MM.1S (cell line): Measurements from ENCODE around the gene DDX54.
"Not testable (repeated sequence)": the region's sequence is repeated elsewhere in the genome, so short reads cannot be mapped to it uniquely, and the experiment has no call there.

ENCODE experiments used
- DNase-seq: peaks from one replicate; pipeline ENCODE4 v3.0.0-alpha.2; 2015
- H2AFZ ChIP-seq: fragments of 300-600 bp; sonication (generic); 2 replicates; pipeline ENCODE4 v1.6.0; 2016; ENCODE audit warnings: antibody characterized with exemption, low read length
- H3F3A ChIP-seq: fragments of 300-600 bp; sonication (generic); 2 replicates; pipeline ENCODE4 v1.6.1; 2016; ENCODE audit warnings: mild to moderate bottlenecking, antibody characterized with exemption, low read length, moderate library complexity, mixed read lengths; ENCODE audit not compliant: insufficient read depth
- H3K27ac ChIP-seq: fragments of 300-600 bp; sonication (generic); 2 replicates; pipeline ENCODE4 v1.5.1; 2016; ENCODE audit warnings: mild to moderate bottlenecking, low read length
- H3K27me3 ChIP-seq: fragments of 300-600 bp; sonication (generic); replicated peaks from 2 replicates; pipeline ENCODE4 v1.6.0; 2016; ENCODE audit warnings: low read length; ENCODE audit not compliant: insufficient read depth
- H3K36me3 ChIP-seq: fragments of 300-600 bp; sonication (generic); replicated peaks from 2 replicates; pipeline ENCODE4 v1.6.1; 2016; ENCODE audit warnings: mild to moderate bottlenecking, low read length, mixed read lengths; ENCODE audit not compliant: insufficient read depth
- H3K4me1 ChIP-seq: fragments of 300-600 bp; sonication (generic); 2 replicates; pipeline ENCODE4 v1.6.1; 2016; ENCODE audit warnings: low read length, mixed read lengths
- H3K4me2 ChIP-seq: fragments of 300-600 bp; sonication (generic); 2 replicates; pipeline ENCODE4 v1.6.0; 2016; ENCODE audit warnings: low read depth, low read length
- H3K4me3 ChIP-seq: fragments of 300-600 bp; sonication (generic); 2 replicates; pipeline ENCODE4 v1.5.1; 2016; ENCODE audit warnings: low read length, mixed read lengths
- H3K79me2 ChIP-seq: fragments of 300-600 bp; sonication (generic); 2 replicates; pipeline ENCODE4 v1.6.1; 2016; ENCODE audit warnings: mixed run types, low read length, mixed read lengths
- H3K9ac ChIP-seq: fragments of 300-600 bp; sonication (generic); 2 replicates; pipeline ENCODE4 v1.6.1; 2016; ENCODE audit warnings: low read length, mixed read lengths
- H3K9me2 ChIP-seq: fragments of 300-600 bp; sonication (generic); replicated peaks from 2 replicates; pipeline ENCODE4 v1.6.1; 2016; ENCODE audit warnings: mild to moderate bottlenecking, low read length, mixed read lengths; ENCODE audit not compliant: insufficient read depth
- H3K9me3 ChIP-seq: fragments of 300-600 bp; sonication (generic); replicated peaks from 2 replicates; pipeline ENCODE4 v1.6.1; 2016; ENCODE audit warnings: mild to moderate bottlenecking, low read length, mixed read lengths; ENCODE audit not compliant: insufficient read depth
- H4K20me1 ChIP-seq: fragments of 300-600 bp; sonication (generic); 2 replicates; pipeline ENCODE4 v1.6.1; 2016; ENCODE audit warnings: mild to moderate bottlenecking, low read length, moderate library complexity, mixed read lengths; ENCODE audit not compliant: insufficient read depth
- CTCF ChIP-seq: fragments of 300-600 bp; sonication (generic); IDR thresholded peaks from 2 replicates; pipeline ENCODE4 v1.5.1; 2016; ENCODE audit warnings: antibody characterized with exemption, low read length, mixed read lengths
- EZH2 ChIP-seq: fragments of 300-600 bp; sonication (generic); optimal IDR thresholded peaks from 2 replicates; pipeline ENCODE3; 2017; ENCODE audit warnings: low read depth, mild to moderate bottlenecking, antibody characterized with exemption, low read length, mixed read lengths
- EZH2phosphoT487 ChIP-seq: fragments of 300-600 bp; sonication (generic); IDR thresholded peaks from 2 replicates; pipeline ENCODE4 v1.6.1; 2018; ENCODE audit warnings: antibody characterized with exemption, low read length

The DDX54 gene

GRCh38 chr12:113211160-113211559, 25.9 kb upstream of the DDX54 start:
- no peaks in the 10 kb centered on the region for H3K9me2 ChIP-seq
- H4K20me1 ChIP-seq, result no peaks in the 10 kb centered on the region
- no peaks in the 10 kb centered on the region for H3K79me2 ChIP-seq
- H3K4me2 ChIP-seq, result no peak overlapping the region
- no peak overlapping the region for H3K27ac ChIP-seq
- TF ChIP-seq CTCF, result no peak
- TF ChIP-seq EZH2phosphoT487, result no peak
- no peak for TF ChIP-seq EZH2
- H2AFZ ChIP-seq, result no peak overlapping the region
- peaks cover 31% of the 10 kb centered on the region for H3K4me1 ChIP-seq
- DNase-seq, result no peak
- no peaks in the 10 kb centered on the region for H3K36me3 ChIP-seq
- no peaks in the 10 kb centered on the region for H3K27me3 ChIP-seq
- H3F3A ChIP-seq, result peaks cover 27% of the 10 kb centered on the region
- H3K9me3 ChIP-seq, result no peaks in the 10 kb centered on the region
- H3K9ac ChIP-seq, result no peak overlapping the region
- H3K4me3 ChIP-seq, result no peak overlapping the region

DNA sequence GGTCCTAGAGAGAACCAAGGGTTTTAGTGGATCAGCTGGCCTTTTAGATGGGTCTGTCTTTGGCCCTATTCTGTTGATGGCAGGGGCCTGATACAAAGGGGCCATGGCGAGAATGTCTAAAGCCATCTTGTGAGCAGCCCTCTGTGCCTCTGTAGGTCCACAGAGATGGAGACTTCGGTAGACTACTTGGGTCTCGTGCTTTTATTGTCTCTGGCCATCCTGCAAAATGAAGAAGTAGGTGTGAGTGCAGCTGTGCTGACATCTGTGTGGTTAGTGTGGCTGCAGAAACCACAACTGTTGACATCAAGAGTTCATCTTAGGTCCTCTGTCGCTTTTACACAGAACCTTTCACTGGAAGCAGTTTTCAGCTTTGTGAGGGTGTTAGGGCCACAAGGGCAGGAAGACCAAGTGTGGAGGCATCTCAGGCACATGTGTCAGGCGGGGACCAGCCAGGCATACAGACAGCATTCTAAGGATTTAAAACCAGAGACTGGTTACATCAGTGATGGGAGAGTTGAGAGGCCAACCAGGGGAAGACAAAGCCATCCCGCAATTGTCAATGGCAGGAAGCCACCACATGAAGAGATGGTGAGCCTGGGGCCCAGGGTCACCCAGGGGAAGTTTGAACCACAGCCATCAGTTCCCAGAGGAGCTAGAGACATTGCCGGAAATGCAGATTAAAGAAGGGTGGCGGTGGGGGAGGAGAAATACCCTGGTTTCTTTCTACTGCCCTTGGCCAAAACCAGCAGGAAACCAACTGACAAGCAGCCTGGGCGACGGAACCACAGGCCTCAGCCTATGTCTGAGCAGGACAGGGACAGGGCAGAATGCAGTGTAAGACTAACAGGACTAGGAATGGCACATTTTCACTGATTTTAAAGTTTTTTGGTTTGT, 23.0 kb upstream of the DDX54 start:
- Histone ChIP-seq H3K9ac (peak overlapping the region; percentile 31; the same call in 1 of the 2 replicates), H4K20me1 (no peaks in the 10 kb centered on the region), H3K36me3 (no peaks in the 10 kb centered on the region), H3K9me2 (no peaks in the 10 kb centered on the region), H3K27ac (peak overlapping the region; percentile 97), H2AFZ (no peak overlapping the region), H3F3A (peaks cover 24% of the 10 kb centered on the region), H3K79me2 (no peaks in the 10 kb centered on the region), H3K9me3 (no peaks in the 10 kb centered on the region), H3K4me1 (peaks cover 21% of the 10 kb centered on the region), H3K4me2 (peak overlapping the region; percentile 64), H3K27me3 (no peaks in the 10 kb centered on the region), H3K4me3 (peak overlapping the region; percentile 35; the same call in 1 of the 2 replicates)
- peak; percentile 87 for DNase-seq
- no peak for TF ChIP-seq EZH2
- no peak for TF ChIP-seq EZH2phosphoT487
- TF ChIP-seq CTCF, result no peak

DNA sequence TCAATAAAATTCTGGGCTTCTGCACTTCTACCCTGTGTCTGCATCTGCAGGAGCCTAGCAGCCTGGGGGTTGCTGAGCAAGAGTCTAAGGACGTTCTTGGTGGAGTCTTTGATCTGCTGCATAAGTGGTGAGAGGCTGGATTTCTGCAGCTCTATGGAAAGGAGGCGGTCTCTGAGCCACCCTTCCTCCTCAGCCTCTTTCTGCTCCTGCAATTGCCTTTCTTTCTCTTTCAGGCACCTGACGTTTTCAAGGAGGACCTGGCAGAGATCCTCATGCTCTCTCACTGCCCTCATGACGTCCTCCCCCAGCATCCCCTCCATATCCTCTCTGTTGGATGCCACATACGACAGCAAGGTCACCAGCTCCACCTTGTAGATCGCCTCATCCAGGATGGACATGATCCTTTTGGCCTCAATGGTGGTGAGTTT, 22.3 kb upstream of the DDX54 start:
- no peaks in the 10 kb centered on the region for H3K9me3 ChIP-seq
- H3K27me3 ChIP-seq, result no peaks in the 10 kb centered on the region
- H3K79me2 ChIP-seq, result no peaks in the 10 kb centered on the region
- H4K20me1 ChIP-seq, result no peaks in the 10 kb centered on the region
- H3K9me2 ChIP-seq, result no peaks in the 10 kb centered on the region
- no peaks in the 10 kb centered on the region for H3K36me3 ChIP-seq
- H3K4me2 ChIP-seq, result peak overlapping the region; percentile 64
- peak overlapping the region; percentile 97 for H3K27ac ChIP-seq
- no peak for DNase-seq
- peaks cover 24% of the 10 kb centered on the region for H3F3A ChIP-seq
- no peak for TF ChIP-seq EZH2
- TF ChIP-seq CTCF, result no peak
- TF ChIP-seq EZH2phosphoT487, result no peak
- peaks cover 21% of the 10 kb centered on the region for H3K4me1 ChIP-seq
- peak overlapping the region; percentile 28; the same call in 1 of the 2 replicates for H3K9ac ChIP-seq
- H2AFZ ChIP-seq, result no peak overlapping the region
- H3K4me3 ChIP-seq, result peak overlapping the region; percentile 35; the same call in 1 of the 2 replicates

- H3K9me2 ChIP-seq, H4K20me1 ChIP-seq, H3K27me3 ChIP-seq, H3K9ac ChIP-seq, H3K4me3 ChIP-seq, H3K4me2 ChIP-seq, H2AFZ ChIP-seq, H3K27ac ChIP-seq, H3K9me3 ChIP-seq, H3K79me2 ChIP-seq, DNase-seq, H3K36me3 ChIP-seq: not testable (repeated sequence)
- Histone ChIP-seq H3K4me1 (peaks cover 21% of the 10 kb centered on the region), H3F3A (peaks cover 24% of the 10 kb centered on the region)
These were observed 21.5 kb upstream of the DDX54 start for GRCh38 chr12:113206802-113207201.
